SK-N-SH (cell line): ENCODE data around the gene TSPAN12. TPM values are rescaled to one million over a fixed set of nuclear protein-coding genes. Genes with fewer than 3 reads are reported as not detected.
A peak's percentile ranks its signal among the peaks of the same experiment; 100 is the strongest.

ENCODE experiments used
- CTCF ChIA-PET: fragments of 300-600, 350-600 bp; formaldehyde crosslinking; extraction: SDS; loops from one replicate; lab custom pipeline; 2021; lab: Yijun Ruan, JAX
- POLR2A ChIA-PET: fragments of 350-600 bp; sonication (Branson Sonifier 250); formaldehyde crosslinking; extraction: SDS; loops from one replicate; lab custom pipeline; 2020; ENCODE audit warnings: antibody characterized with exemption, inconsistent platforms; lab: Yijun Ruan, JAX
- DNase-seq: peaks from one replicate; pipeline ENCODE4 v3.0.0; 2012
- H2AFZ ChIP-seq: fragments of 200-600 bp; sonication (generic); 2 replicates; pipeline ENCODE4 v1.8.1; 2016; ENCODE audit warnings: antibody characterized with exemption, mild to moderate bottlenecking, low read depth
- H3F3A ChIP-seq: fragments of 200-600 bp; sonication (generic); replicated peaks from 2 replicates; pipeline ENCODE3; 2016; ENCODE audit warnings: antibody characterized with exemption, mild to moderate bottlenecking; ENCODE audit not compliant: insufficient read depth
- H3K27ac ChIP-seq, 2 experiments: fragments of 200-500 bp in 1 of 2; fragments of 200-600 bp in 1 of 2; sonication (Bioruptor generic) in 1 of 2; sonication (generic), shearing (Covaris generic) in 1 of 2; 2 replicates each; pipeline versions ENCODE4 v1.5.1 to v1.6.1; 2014 to 2016; ENCODE audit warnings: low read depth in 2 of 2, inconsistent platforms in 1 of 2, low read length in 1 of 2, mild to moderate bottlenecking in 1 of 2, mixed read lengths in 1 of 2
- H3K27me3 ChIP-seq: fragments of 200-600 bp; sonication (generic), shearing (Covaris generic); 2 replicates; pipeline ENCODE4 v1.6.1; 2016; ENCODE audit warnings: mixed run types; ENCODE audit not compliant: insufficient read depth
- H3K36me3 ChIP-seq, 2 experiments: fragments of 200-500 bp in 1 of 2; fragments of 200-600 bp in 1 of 2; sonication (Bioruptor generic) in 1 of 2; sonication (generic) in 1 of 2; replicated peaks in 1 of 2; 2 replicates each; pipeline versions ENCODE3 to v1.5.1; 2014 to 2016; ENCODE audit warnings: low read length in 1 of 2, mild to moderate bottlenecking in 1 of 2; ENCODE audit not compliant: insufficient read depth in 2 of 2, control insufficient read depth in 1 of 2
- H3K4me1 ChIP-seq, 2 experiments: fragments of 200-500 bp in 1 of 2; fragments of 200-600 bp in 1 of 2; sonication (Bioruptor generic) in 1 of 2; sonication (generic), shearing (Covaris generic) in 1 of 2; 2 replicates each; pipeline versions ENCODE4 v1.5.1 to v1.6.1; 2014 to 2016; ENCODE audit warnings: low read depth in 1 of 2, low read length in 1 of 2, mixed run types in 1 of 2; ENCODE audit not compliant: insufficient read depth in 2 of 2, control insufficient read depth in 1 of 2
- H3K4me2 ChIP-seq: fragments of 200-600 bp; sonication (generic), shearing (Covaris generic); 2 replicates; pipeline ENCODE4 v1.6.1; 2017; ENCODE audit warnings: mixed run types
- H3K4me3 ChIP-seq, 2 experiments: fragments of 200-500 bp in 1 of 2; fragments of 200-600 bp in 1 of 2; sonication (Bioruptor generic) in 1 of 2; sonication (generic), shearing (Covaris generic) in 1 of 2; 2 replicates each; pipeline versions ENCODE4 v1.5.1 to v1.8.1; 2014 to 2016; ENCODE audit warnings: low read depth in 2 of 2, inconsistent platforms in 1 of 2, low read length in 1 of 2, mild to moderate bottlenecking in 1 of 2, mixed read lengths in 1 of 2, moderate library complexity in 1 of 2
- H3K79me2 ChIP-seq: fragments of 200-600 bp; sonication (generic); 2 replicates; pipeline ENCODE4 v1.8.1; 2017; ENCODE audit warnings: mild to moderate bottlenecking; ENCODE audit not compliant: insufficient read depth
- H3K9ac ChIP-seq: fragments of 200-600 bp; sonication (generic); 2 replicates; pipeline ENCODE4 v1.6.1; 2017; ENCODE audit warnings: mixed run types
- H3K9me2 ChIP-seq: fragments of 200-600 bp; sonication (generic); 2 replicates; pipeline ENCODE4 v1.6.1; 2017; ENCODE audit warnings: mixed run types
- H3K9me3 ChIP-seq: fragments of 200-600 bp; sonication (generic); 2 replicates; pipeline ENCODE4 v1.6.1; 2017; ENCODE audit warnings: mixed run types, mild to moderate bottlenecking, moderate library complexity
- H4K20me1 ChIP-seq: fragments of 200-600 bp; sonication (generic); 2 replicates; pipeline ENCODE4 v1.6.1; 2017; ENCODE audit warnings: mild to moderate bottlenecking, mixed run types; ENCODE audit not compliant: insufficient read depth
- CHD2 ChIP-seq: fragments of 150-350 bp; IDR thresholded peaks from 2 replicates; pipeline ENCODE4 v1.6.1; 2018; ENCODE audit warnings: low read length; ENCODE audit not compliant: partially characterized antibody
- CTCF ChIP-seq: fragments of 200-600 bp; sonication (generic); IDR thresholded peaks from 2 replicates; pipeline ENCODE4 v1.6.1; 2017; ENCODE audit warnings: antibody characterized with exemption, mild to moderate bottlenecking, moderate library complexity
- ELF1 ChIP-seq: IDR thresholded peaks from 2 replicates; pipeline ENCODE4 v1.4.0; 2012
- EP300 ChIP-seq, 2 experiments: IDR thresholded peaks; 2 replicates each; pipeline versions ENCODE4 v1.4.0 to v1.6.1; 2012; ENCODE audit warnings: borderline replicate concordance in 1 of 2, low read depth in 1 of 2, low read length in 1 of 2
- EZH2phosphoT487 ChIP-seq: fragments of 200-600 bp; sonication (generic); IDR thresholded peaks from 2 replicates; pipeline ENCODE4 v1.6.1; 2017; ENCODE audit warnings: low read depth, mixed run types, mild to moderate bottlenecking, antibody characterized with exemption, moderate library complexity, borderline replicate concordance
- FOXJ3 ChIP-seq: sonication (generic); formaldehyde crosslinking; IDR thresholded peaks from 2 replicates; pipeline ENCODE4 v1.5.1; 2020; ENCODE audit warnings: mild to moderate bottlenecking, missing genetic modification reagents
- IRF3 ChIP-seq: fragments of 150-350 bp; IDR thresholded peaks from 2 replicates; pipeline ENCODE4 v1.6.1; 2016; ENCODE audit warnings: mild to moderate bottlenecking, low read depth, low read length
- JUND ChIP-seq: IDR thresholded peaks from 2 replicates; pipeline ENCODE4 v1.4.0; 2012
- MAX ChIP-seq: IDR thresholded peaks from 2 replicates; pipeline ENCODE4 v1.4.0; 2012; ENCODE audit warnings: low read depth
- MEF2A ChIP-seq: IDR thresholded peaks from 2 replicates; pipeline ENCODE4 v1.4.0; 2012; ENCODE audit warnings: low read depth, borderline replicate concordance
- NFIC ChIP-seq: IDR thresholded peaks from 2 replicates; pipeline ENCODE4 v1.4.0; 2012; ENCODE audit warnings: borderline replicate concordance
- NRF1 ChIP-seq: IDR thresholded peaks from 2 replicates; pipeline ENCODE4 v1.6.1; 2012; ENCODE audit warnings: low read depth, mild to moderate bottlenecking, low read length
- RAD21 ChIP-seq: IDR thresholded peaks from 2 replicates; pipeline ENCODE4 v1.6.1; 2012; ENCODE audit warnings: mild to moderate bottlenecking, low read length
- RCOR1 ChIP-seq: fragments of 150-350 bp; IDR thresholded peaks from 2 replicates; pipeline ENCODE4 v1.6.1; 2017; ENCODE audit warnings: antibody characterized with exemption, low read length
- RFX5 ChIP-seq: IDR thresholded peaks from 2 replicates; pipeline ENCODE4 v1.6.1; 2012; ENCODE audit warnings: mild to moderate bottlenecking, improper control_type of control experiment, low read length
- SMC3 ChIP-seq: IDR thresholded peaks from 2 replicates; pipeline ENCODE4 v1.6.1; 2012; ENCODE audit warnings: low read depth, low read length, improper control_type of control experiment
- TAF1 ChIP-seq: IDR thresholded peaks from 2 replicates; pipeline ENCODE4 v1.6.1; 2012; ENCODE audit warnings: low read depth, mild to moderate bottlenecking, low read length, moderate library complexity, borderline replicate concordance
- TCF12 ChIP-seq: IDR thresholded peaks from 2 replicates; pipeline ENCODE4 v1.4.0; 2012
- USF2 ChIP-seq: fragments of 150-350 bp; IDR thresholded peaks from 2 replicates; pipeline ENCODE4 v1.6.1; 2017; ENCODE audit warnings: antibody characterized with exemption, low read length, low read depth, borderline replicate concordance
- whole genome bisulfite sequencing: methylation state at CpG from one replicate; pipeline ENCODE4 v1.1.6; 2017; ENCODE audit warnings: low lambda C conversion rate; 5-methylcytosine and 5-hydroxymethylcytosine counted together
- polyA plus RNA-seq, 3 experiments: library from polyadenylated mRNA; depleted of rRNA; stranded (reverse); fragments of >200 nt; gene quantifications; 2 replicates each; pipeline ENCODE4 v1.2.3, GENCODE V29; 2012
- TF ChIP-seq, protein P1 (sequence below): IDR thresholded peaks from 2 replicates; pipeline ENCODE4 v1.4.0; 2012; ENCODE audit warnings: low read depth, borderline replicate concordance

The TSPAN12 gene
- polyA plus RNA-seq, 1 of the 3 experiments (the other 2 are of a cell fraction): not detected

GRCh38 chr7:120856621-120857352, 1.2 kb downstream of the TSPAN12 start:
- Histone ChIP-seq H3K4me3 (peak overlapping the region; percentile 64 to 66), H4K20me1 (no peaks in the 10 kb centered on the region), H3F3A (peaks cover 6% of the 10 kb centered on the region), H3K79me2 (no peaks in the 10 kb centered on the region), H3K27ac (no peak overlapping the region), H3K4me1 (peaks cover 0 to 11% of the 10 kb centered on the region in 2 experiments; a peak in 2 of 4 replicates)
- WGBS: 4% methylated on average over 39 of the region's 39 CpGs
- peak; percentile 65 for DNase-seq
- TF ChIP-seq EP300 (IDR thresholded peaks at IDR 0.05; ENCODE audit: borderline replicate concordance in 1 of 2, low read depth in 1 of 2, low read length in 1 of 2): no peak
- no peak for TF ChIP-seq RFX5
- peak; percentile 74; the same call in 1 of the 2 replicates for TF ChIP-seq EZH2phosphoT487
- TF ChIP-seq, all 33 proteins: peak for 1
- Histone ChIP-seq H3K9ac (no peak overlapping the region), H3K9me3 (no peaks in the 10 kb centered on the region), H3K27me3 (peaks cover 28% of the 10 kb centered on the region), H3K4me2 (peak overlapping the region; percentile 95), H2AFZ (peak overlapping the region; percentile 36; the same call in 1 of the 2 replicates), H3K36me3 (no peaks in the 10 kb centered on the region), H3K9me2 (0 out of 2 replicates have a peak, but pooled peaks cover 3% of the 10 kb centered on the region)
- POLR2A ChIA-PET: no interaction called here
- CTCF ChIA-PET: interaction anchor here (0.7 to 3.6 kb wide), 12 partner anchors 8 to 228 kb away, joined by 3 to 24 read pairs (median 4); no protein-coding TSS in a partner anchor

- no peak overlapping the region for H2AFZ ChIP-seq
- no peak for TF ChIP-seq EP300 (IDR thresholded peaks at IDR 0.05; ENCODE audit: borderline replicate concordance in 1 of 2, low read depth in 1 of 2, low read length in 1 of 2)
- TF ChIP-seq MAX: no peak
- TF ChIP-seq JUND: no peak
- TF ChIP-seq SMC3: no peak
- no peak for TF ChIP-seq NFIC
- no peak for TF ChIP-seq RCOR1
- TF ChIP-seq MEF2A: no peak
- no peak for TF ChIP-seq NRF1
- no peak for TF ChIP-seq ELF1
- TF ChIP-seq FOXJ3 (CRISPR knock-in tag): no peak
- TF ChIP-seq RAD21: no peak
- no peak for TF ChIP-seq TAF1
- no peak for TF ChIP-seq CTCF
- no peak for TF ChIP-seq TCF12
- no peak for TF ChIP-seq RFX5
- TF ChIP-seq USF2: no peak
- no peak for TF ChIP-seq CHD2
- TF ChIP-seq, protein P1, sequence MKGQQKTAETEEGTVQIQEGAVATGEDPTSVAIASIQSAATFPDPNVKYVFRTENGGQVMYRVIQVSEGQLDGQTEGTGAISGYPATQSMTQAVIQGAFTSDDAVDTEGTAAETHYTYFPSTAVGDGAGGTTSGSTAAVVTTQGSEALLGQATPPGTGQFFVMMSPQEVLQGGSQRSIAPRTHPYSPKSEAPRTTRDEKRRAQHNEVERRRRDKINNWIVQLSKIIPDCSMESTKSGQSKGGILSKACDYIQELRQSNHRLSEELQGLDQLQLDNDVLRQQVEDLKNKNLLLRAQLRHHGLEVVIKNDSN: no peak
- no peak for TF ChIP-seq IRF3
- H3K4me3 ChIP-seq: no peak overlapping the region; a peak in 2 of 4 replicates
- peaks cover 0 to 11% of the 10 kb centered on the region in 2 experiments; a peak in 2 of 4 replicates for H3K4me1 ChIP-seq
- H4K20me1 ChIP-seq: no peaks in the 10 kb centered on the region
- H3F3A ChIP-seq: peaks cover 6% of the 10 kb centered on the region
- 0 out of 2 replicates have a peak, but pooled peaks cover 3% of the 10 kb centered on the region for H3K9me2 ChIP-seq
- POLR2A ChIA-PET: no interaction called here
- WGBS: 31% methylated on average over 5 of the region's 5 CpGs
- no peak overlapping the region for H3K9ac ChIP-seq
- H3K27ac ChIP-seq: no peak overlapping the region
- CTCF ChIA-PET: interaction anchor here (1.4 to 3.6 kb wide), 4 partner anchors 9 to 50 kb away, joined by 3 to 24 read pairs (median 10); no protein-coding TSS in a partner anchor
- peak overlapping the region; percentile 95; the same call in 1 of the 2 replicates for H3K4me2 ChIP-seq
- H3K9me3 ChIP-seq: no peaks in the 10 kb centered on the region
- no peaks in the 10 kb centered on the region for H3K36me3 ChIP-seq
- no peaks in the 10 kb centered on the region for H3K79me2 ChIP-seq
- H3K27me3 ChIP-seq: peaks cover 26% of the 10 kb centered on the region
- DNase-seq: no peak
These were observed 1.7 kb downstream of the TSPAN12 start for GRCh38 chr7:120856198-120856597.
